Activated T-helper 1 cell treated with anti-CD3 and anti-CD28 coated beads, Interleukin-12 subunit alpha, Interleukin-12 subunit beta, Interleukin-2, Interleukin-4 antibody, amounts not matched to agents 30 ng/mL and 10 ng/mL and 1 ng/mL, durations not matched to agents 14 hours and 24 hours and 36 hours (primary cell): Measurements from ENCODE around the gene PHF20. TPM values are rescaled to one million over a fixed set of nuclear protein-coding genes. Genes with fewer than 3 reads are reported as not detected.
"Not testable (repeated sequence)": the region's sequence is repeated elsewhere in the genome, so short reads cannot be mapped to it uniquely, and the experiment has no call there.

Source experiments
- DNase-seq: peaks from one replicate; pipeline ENCODE4 v3.0.0; 2021; ENCODE audit warnings: low spot score
- H3K27ac Mint-ChIP-seq: one replicate; pipeline ENCODE4 v1.8.0; 2021; ENCODE audit warnings: mild to moderate bottlenecking, mixed read lengths
- H3K27me3 Mint-ChIP-seq: one replicate; pipeline ENCODE4 v1.8.0; 2022; ENCODE audit warnings: mild to moderate bottlenecking, moderate library complexity, mixed read lengths; ENCODE audit not compliant: insufficient read depth
- H3K36me3 Mint-ChIP-seq: one replicate; pipeline ENCODE4 v1.8.0; 2021; ENCODE audit warnings: low read depth, mixed read lengths
- H3K4me1 Mint-ChIP-seq: one replicate; pipeline ENCODE4 v1.8.0; 2021; ENCODE audit warnings: low read depth, mixed read lengths
- H3K4me3 Mint-ChIP-seq: one replicate; pipeline ENCODE4 v1.8.0; 2021; ENCODE audit warnings: mild to moderate bottlenecking, moderate library complexity, mixed read lengths
- H3K9me3 Mint-ChIP-seq: one replicate; pipeline ENCODE4 v1.8.0; 2021; ENCODE audit warnings: mixed read lengths
- intact Hi-C: fragments of 100-400 bp; cut with micrococcal nuclease; formaldehyde crosslinking; loops from one replicate; pipeline ENCODE4 v1.15.1; 2024
- total RNA-seq: library from RNA; stranded (reverse); gene quantifications from 2 replicates; pipeline ENCODE4 v1.2.3, GENCODE V29; 2022

The PHF20 gene
- total RNA-seq, 1 donor from 2014 or later = 50.5 TPM

- DNase-seq, H3K9me3 Mint-ChIP-seq, H3K27me3 Mint-ChIP-seq: not testable (repeated sequence)
- Mint-ChIP-seq H3K27ac (peak overlapping the region; percentile 99), H3K4me1 (peaks cover 28% of the 10 kb centered on the region), H3K36me3 (peaks cover 20% of the 10 kb centered on the region), H3K4me3 (peak overlapping the region; percentile 98)
- intact Hi-C loops = loop anchor here (1.0 to 10.0 kb wide), 3 partner anchors 24 to 850 kb away; no protein-coding TSS in a partner anchor
These were observed 27.3 kb upstream of the PHF20 start for GRCh38 chr20:35744492-35744841.

DNA sequence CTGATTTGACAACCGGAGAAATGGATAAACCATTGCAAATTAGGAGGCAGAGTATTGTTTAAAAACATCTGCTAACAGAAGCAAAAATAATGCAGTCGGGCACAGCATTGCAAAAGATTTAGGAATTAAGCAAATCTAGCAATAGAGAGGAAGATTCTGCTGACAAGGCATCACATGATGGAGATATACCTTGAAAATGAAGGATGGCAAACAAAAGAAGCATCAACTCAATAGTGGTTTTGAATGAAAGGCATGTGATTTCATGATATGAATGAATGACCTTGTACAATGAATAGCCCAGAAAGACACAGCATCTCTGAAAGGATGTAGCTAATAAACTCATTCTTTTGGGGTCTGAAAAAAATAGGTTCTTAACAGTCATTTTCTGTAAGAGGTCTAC, 21.2 kb upstream of the PHF20 start:
- Mint-ChIP-seq H3K27me3 (peaks cover 13% of the 10 kb centered on the region), H3K36me3 (no peaks in the 10 kb centered on the region), H3K4me3 (no peak overlapping the region), H3K4me1 (no peaks in the 10 kb centered on the region), H3K9me3 (no peaks in the 10 kb centered on the region), H3K27ac (no peak overlapping the region)
- no peak for DNase-seq
- intact Hi-C loops = no loop called here

- no peaks in the 10 kb centered on the region for H3K36me3 Mint-ChIP-seq
- intact Hi-C loops = no loop called here
These were observed 15.4 kb upstream of the PHF20 start for GRCh38 chr20:35756404-35756803.

GRCh38 chr20:35757098-35757705, 14.6 kb upstream of the PHF20 start:
- DNase-seq = no peak
- Mint-ChIP-seq H3K36me3 (no peaks in the 10 kb centered on the region), H3K9me3 (no peaks in the 10 kb centered on the region), H3K27ac (no peak overlapping the region), H3K27me3 (peaks cover 6% of the 10 kb centered on the region), H3K4me3 (no peak overlapping the region), H3K4me1 (no peaks in the 10 kb centered on the region)
- intact Hi-C loops = no loop called here

More at GRCh38 chr20:35756404-35756803, 15.4 kb upstream of the PHF20 start:
- H3K4me1 Mint-ChIP-seq = no peaks in the 10 kb centered on the region
- H3K27me3 Mint-ChIP-seq = peaks cover 6% of the 10 kb centered on the region
- H3K9me3 Mint-ChIP-seq = no peaks in the 10 kb centered on the region
- no peak for DNase-seq
- H3K4me3 Mint-ChIP-seq = no peak overlapping the region
- H3K27ac Mint-ChIP-seq = no peak overlapping the region

DNA sequence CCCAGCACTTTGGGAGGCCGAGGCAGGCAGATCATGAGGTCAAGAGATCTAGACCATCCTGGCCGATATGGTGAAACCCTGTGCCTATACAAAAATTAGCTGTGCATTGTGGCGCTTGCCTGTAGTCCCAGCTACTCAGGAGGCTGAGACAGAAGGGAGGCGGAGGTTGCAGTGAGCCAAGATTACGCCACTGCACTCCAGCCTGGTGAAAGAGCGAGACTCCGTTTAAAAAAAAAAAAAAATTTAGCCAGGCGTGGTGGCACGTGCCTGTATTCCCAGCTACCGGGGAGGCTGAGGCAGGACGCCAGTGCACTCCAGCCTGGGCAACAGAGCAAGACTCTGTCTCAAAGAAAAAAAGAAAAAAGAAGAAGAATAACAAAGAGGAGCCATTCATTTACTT, 10.3 kb upstream of the PHF20 start:
- intact Hi-C loops, H3K36me3 Mint-ChIP-seq, H3K4me3 Mint-ChIP-seq, H3K27me3 Mint-ChIP-seq, DNase-seq, H3K4me1 Mint-ChIP-seq, H3K27ac Mint-ChIP-seq, H3K9me3 Mint-ChIP-seq: not testable (repeated sequence)

DNA sequence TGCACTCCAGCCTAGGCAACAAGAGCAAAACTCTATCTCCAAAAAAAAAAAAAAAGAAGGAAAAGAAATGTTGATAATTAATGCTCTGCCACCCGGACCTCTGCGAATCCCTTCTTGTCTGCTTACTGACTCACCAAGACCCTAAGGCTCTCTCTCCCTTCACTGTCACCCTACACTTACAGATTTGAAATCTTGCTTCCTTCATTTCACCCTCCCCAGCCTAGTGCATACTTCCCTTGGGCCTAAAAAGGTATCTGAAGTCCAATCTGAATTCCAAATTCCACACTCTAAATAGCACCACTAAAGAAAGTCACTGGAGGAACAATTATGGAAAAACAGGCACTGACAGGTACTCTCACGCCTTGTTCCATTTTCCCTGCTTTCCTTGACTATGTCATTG, 9.4 kb upstream of the PHF20 start:
- Mint-ChIP-seq H3K9me3 (no peaks in the 10 kb centered on the region), H3K27me3 (peaks cover 2% of the 10 kb centered on the region), H3K4me1 (no peaks in the 10 kb centered on the region), H3K4me3 (no peak overlapping the region), H3K27ac (no peak overlapping the region), H3K36me3 (no peaks in the 10 kb centered on the region)
- intact Hi-C loops = no loop called here
- no peak for DNase-seq

DNA sequence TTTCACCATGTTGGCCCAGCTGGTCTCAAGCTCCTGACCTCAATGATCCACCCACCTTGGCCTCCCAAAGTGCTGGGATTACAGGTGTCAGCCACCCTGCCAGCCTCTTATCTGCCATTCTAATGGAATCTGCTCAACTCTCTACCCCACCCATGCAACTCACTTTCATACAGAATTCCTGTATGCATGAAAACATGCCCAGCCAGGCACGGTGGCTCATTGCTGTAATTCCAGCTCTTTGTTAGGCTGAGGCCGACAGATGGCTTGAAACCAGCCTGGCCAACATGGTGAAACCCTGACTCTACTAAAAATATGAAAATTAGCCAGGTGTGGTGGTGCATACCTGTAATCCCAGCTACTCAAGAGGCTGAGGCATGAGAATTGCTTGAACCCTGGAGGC, 6.9 kb upstream of the PHF20 start:
- H3K4me1 Mint-ChIP-seq = peaks cover 18% of the 10 kb centered on the region
- H3K9me3 Mint-ChIP-seq, H3K4me3 Mint-ChIP-seq, H3K36me3 Mint-ChIP-seq, intact Hi-C loops, DNase-seq, H3K27me3 Mint-ChIP-seq, H3K27ac Mint-ChIP-seq: not testable (repeated sequence)

GRCh38 chr20:35766843-35767242, 5.0 kb upstream of the PHF20 start:
- Mint-ChIP-seq H3K27me3 (no peaks in the 10 kb centered on the region), H3K4me1 (peaks cover 27% of the 10 kb centered on the region), H3K27ac (peak overlapping the region; percentile 68), H3K4me3 (no peak overlapping the region), H3K36me3 (peaks cover 5% of the 10 kb centered on the region), H3K9me3 (peaks cover 6% of the 10 kb centered on the region)
- intact Hi-C loops = no loop called here
- DNase-seq = no peak

- peak; percentile 64 for DNase-seq
- H3K4me3 Mint-ChIP-seq = peak overlapping the region; percentile 83
- no peaks in the 10 kb centered on the region for H3K27me3 Mint-ChIP-seq
- intact Hi-C loops = loop anchor here (1.0 kb wide), 1 partner anchor 24 kb away; no protein-coding TSS in a partner anchor
- peaks cover 31% of the 10 kb centered on the region for H3K4me1 Mint-ChIP-seq
- H3K36me3 Mint-ChIP-seq = peaks cover 5% of the 10 kb centered on the region
- peaks cover 6% of the 10 kb centered on the region for H3K9me3 Mint-ChIP-seq
- peak overlapping the region; percentile 99 for H3K27ac Mint-ChIP-seq
These were observed 3.9 kb upstream of the PHF20 start for GRCh38 chr20:35767683-35768481.

DNA sequence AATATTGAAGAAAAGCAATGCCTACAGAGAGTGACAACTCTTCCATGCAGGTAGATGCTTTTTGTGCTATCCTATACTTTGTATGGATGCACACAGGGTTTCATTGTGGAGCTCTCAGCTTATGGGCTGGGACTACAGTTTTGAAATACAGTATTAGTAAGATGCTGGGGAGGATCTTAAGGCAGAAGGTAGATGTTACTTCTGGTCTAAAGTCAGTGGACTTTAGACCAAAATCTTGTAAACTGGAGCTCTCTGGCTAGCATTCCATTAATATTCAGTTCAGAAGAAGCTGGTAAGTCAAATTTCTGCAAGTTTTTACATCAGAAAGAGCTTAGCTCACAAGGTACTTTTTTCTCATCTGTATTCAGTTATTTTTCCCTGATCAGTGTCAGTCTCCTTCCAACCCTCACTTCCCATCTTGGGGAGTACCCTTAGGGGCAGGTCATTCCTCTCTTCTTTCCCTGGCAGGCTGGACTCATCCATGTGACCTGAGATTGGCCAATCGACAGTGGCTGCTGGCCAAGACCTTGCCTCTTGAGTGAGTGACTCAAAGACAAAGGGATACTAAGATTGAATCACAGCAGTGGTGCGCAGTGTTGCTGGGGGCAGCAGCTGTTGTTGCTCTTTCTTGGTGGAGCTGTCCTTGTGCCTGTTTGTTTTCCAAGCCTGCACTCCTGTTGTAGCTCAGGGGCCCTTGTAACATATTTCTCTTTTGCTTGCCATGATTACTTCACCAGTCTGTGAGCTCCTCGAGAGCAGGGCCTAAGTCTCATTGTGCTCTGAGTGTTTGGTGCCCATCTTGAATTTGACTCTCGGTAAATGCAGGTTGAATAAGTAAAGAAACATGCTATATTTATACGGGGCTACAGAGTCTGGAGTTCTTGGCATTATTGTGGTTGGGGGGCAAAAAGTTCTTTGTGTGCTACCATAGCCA, 2.8 kb upstream of the PHF20 start:
- Mint-ChIP-seq H3K4me1 (peaks cover 42% of the 10 kb centered on the region), H3K4me3 (peak overlapping the region; percentile 16)
- intact Hi-C loops = loop anchor here (1.0 kb wide), 1 partner anchor 25 kb away; no protein-coding TSS in a partner anchor

GRCh38 chr20:35771367-35771688, 487 bp upstream of the PHF20 start:
- intact Hi-C loops = loop anchor here (1.0 kb wide), 2 partner anchors 29 to 317 kb away; partner anchors contain the start of gene RBM39
- H3K27me3 Mint-ChIP-seq = no peaks in the 10 kb centered on the region
- peaks cover 6% of the 10 kb centered on the region for H3K9me3 Mint-ChIP-seq
- peaks cover 21% of the 10 kb centered on the region for H3K36me3 Mint-ChIP-seq
- no peak for DNase-seq
- H3K4me3 Mint-ChIP-seq = peak overlapping the region; percentile 71
- peaks cover 54% of the 10 kb centered on the region for H3K4me1 Mint-ChIP-seq
- H3K27ac Mint-ChIP-seq = peak overlapping the region; percentile 88

More for the DNA sequence above, 2.8 kb upstream of the PHF20 start:
- Mint-ChIP-seq H3K27ac (peak overlapping the region; percentile 99), H3K27me3 (no peaks in the 10 kb centered on the region), H3K9me3 (peaks cover 6% of the 10 kb centered on the region), H3K36me3 (peaks cover 14% of the 10 kb centered on the region)
- no peak for DNase-seq

DNA sequence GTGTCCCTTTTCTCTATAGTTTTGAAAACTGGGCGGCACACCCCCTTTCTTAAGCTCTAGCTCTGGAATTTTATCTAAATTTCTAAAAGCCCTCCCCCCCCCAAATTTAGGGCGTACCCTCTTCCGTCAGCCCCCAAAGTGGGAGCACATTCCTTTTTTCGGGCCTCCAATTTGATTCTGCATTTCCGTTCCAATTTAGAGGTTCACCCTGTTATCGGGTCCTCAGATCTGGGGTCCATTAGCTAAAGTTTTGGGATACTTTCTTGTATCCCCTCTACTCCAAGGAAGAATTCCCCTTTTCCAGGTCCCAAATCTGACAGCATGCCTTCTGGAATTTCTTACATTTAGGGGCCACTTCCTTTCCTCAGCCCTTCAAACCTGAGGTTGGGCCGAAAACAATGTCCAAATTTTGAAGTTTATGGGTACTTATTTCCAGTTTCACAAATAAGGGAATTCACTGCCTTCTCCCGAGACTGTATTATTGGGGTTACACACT, 796 bp downstream of the PHF20 start:
- Mint-ChIP-seq H3K27ac (peak overlapping the region; percentile 95), H3K36me3 (peaks cover 26% of the 10 kb centered on the region)

More for the DNA sequence above, 796 bp downstream of the PHF20 start:
- H3K4me3 Mint-ChIP-seq = peak overlapping the region; percentile 94
- intact Hi-C loops = loop anchor here (1.0 to 2.0 kb wide), 3 partner anchors 74 to 182 kb away; partner anchors contain the start of genes NFS1, ROMO1 and SCAND1
- H3K4me1 Mint-ChIP-seq = peaks cover 66% of the 10 kb centered on the region
- no peaks in the 10 kb centered on the region for H3K27me3 Mint-ChIP-seq
- DNase-seq = no peak
- peaks cover 6% of the 10 kb centered on the region for H3K9me3 Mint-ChIP-seq
